Middle frontal gyrus (tissue), 1 donor: ENCODE data around the gene RPAP2.
A peak's percentile ranks its signal among the peaks of the same experiment; 100 is the strongest.
"Not testable (repeated sequence)": the region's sequence is repeated elsewhere in the genome, so short reads cannot be mapped to it uniquely, and the experiment has no call there.

Experiments
- DNase-seq: peaks from one replicate; pipeline ENCODE4 v3.0.0-alpha.2; 2015; ENCODE audit warnings: low spot score; ENCODE audit errors: extremely low spot score

The RPAP2 gene

GRCh38 chr1:92298573-92299476 lies at the start of gene RPAP2, which contains the start of gene GLMN:
Gene RPAP2 (plus strand): TSS chr1:92299059. CDS start chr1:92299074, 15 bp downstream.
Gene GLMN (minus strand): TSS chr1:92298987. CDS start chr1:92297999, 988 bp downstream.
- peak; percentile 70 for DNase-seq

GRCh38 chr1:92254714-92255113 lies 44.1 kb upstream of the RPAP2 start:
- DNase-seq, result not testable (repeated sequence)

- DNase-seq, result no peak
Observed at GRCh38 chr1:92259350-92259749, 39.5 kb upstream of the RPAP2 start.

GRCh38 chr1:92262516-92262915 lies 36.3 kb upstream of the RPAP2 start:
- no peak for DNase-seq

GRCh38 chr1:92273039-92273438 lies 25.8 kb upstream of the RPAP2 start:
- no peak for DNase-seq

GRCh38 chr1:92274939-92275338 lies 23.9 kb upstream of the RPAP2 start:
- no peak for DNase-seq

GRCh38 chr1:92276082-92276481 lies 22.8 kb upstream of the RPAP2 start:
- no peak for DNase-seq

- DNase-seq, result no peak
Observed at GRCh38 chr1:92277105-92277723, 21.6 kb upstream of the RPAP2 start.

- DNase-seq, result not testable (repeated sequence)
Observed at GRCh38 chr1:92279781-92280180, 19.1 kb upstream of the RPAP2 start.

GRCh38 chr1:92281411-92281810 lies 17.4 kb upstream of the RPAP2 start:
- not testable (repeated sequence) for DNase-seq

GRCh38 chr1:92291372-92291999 lies 7.4 kb upstream of the RPAP2 start:
- DNase-seq, result no peak

- DNase-seq, result no peak
Observed at GRCh38 chr1:92298213-92298572, 666 bp upstream of the RPAP2 start.

- DNase-seq, result no peak
Observed at GRCh38 chr1:92299477-92300150, 755 bp downstream of the RPAP2 start.

- DNase-seq, result no peak
Observed at GRCh38 chr1:92301021-92301420, 2.2 kb downstream of the RPAP2 start.

- DNase-seq, result no peak
Observed at GRCh38 chr1:92306020-92306419, 7.2 kb downstream of the RPAP2 start.

- DNase-seq, result no peak
Observed at GRCh38 chr1:92307980-92308379, 9.1 kb downstream of the RPAP2 start.

- DNase-seq, result no peak
Observed at GRCh38 chr1:92310185-92310597, 11.3 kb downstream of the RPAP2 start.

- no peak for DNase-seq
Observed at GRCh38 chr1:92314024-92314423, 15.2 kb downstream of the RPAP2 start.

GRCh38 chr1:92315766-92316599 lies 17.1 kb downstream of the RPAP2 start:
- no peak for DNase-seq

- DNase-seq, result no peak
Observed at GRCh38 chr1:92317836-92318493, 19.1 kb downstream of the RPAP2 start.
